Ramos (cell line): ENCODE results near the gene CDH13.

Experiments
- in situ Hi-C: fragments of 300-500 bp; cut with MboI; formaldehyde crosslinking; loops from one replicate; pipeline ENCODE4 v1.14.3; 2022; ENCODE audit warnings: low sequenced_read_pairs; ENCODE audit not compliant: unreplicated experiment

Gene CDH13

GRCh38 chr16:82626791-82627261 lies at the start of gene CDH13:
CDH13 (plus strand) TSS chr16:82626969.
- in situ Hi-C loops: loop anchor here (25.0 kb wide), 1 partner anchor 365 kb away; no protein-coding TSS in a partner anchor

GRCh38 chr16:82580298-82580890 lies 46.4 kb upstream of the CDH13 start:
- in situ Hi-C loops: no loop called here

GRCh38 chr16:82582975-82583374 lies 43.8 kb upstream of the CDH13 start:
- in situ Hi-C loops: no loop called here

GRCh38 chr16:82583422-82583821 lies 43.3 kb upstream of the CDH13 start:
- in situ Hi-C loops: no loop called here

GRCh38 chr16:82584553-82585152 lies 42.1 kb upstream of the CDH13 start:
- in situ Hi-C loops: no loop called here

- in situ Hi-C loops: no loop called here
Observed at GRCh38 chr16:82585675-82586074, 41.1 kb upstream of the CDH13 start.

GRCh38 chr16:82586130-82586529 lies 40.6 kb upstream of the CDH13 start:
- in situ Hi-C loops: no loop called here

- in situ Hi-C loops: no loop called here
Observed at GRCh38 chr16:82587289-82587688, 39.5 kb upstream of the CDH13 start.

- in situ Hi-C loops: no loop called here
Observed at GRCh38 chr16:82589407-82589806, 37.4 kb upstream of the CDH13 start.

GRCh38 chr16:82594114-82594513 lies 32.7 kb upstream of the CDH13 start:
- in situ Hi-C loops: no loop called here

- in situ Hi-C loops: no loop called here
Observed at GRCh38 chr16:82598771-82599170, 28.0 kb upstream of the CDH13 start.

GRCh38 chr16:82601989-82602640 lies 24.7 kb upstream of the CDH13 start:
- in situ Hi-C loops: no loop called here

GRCh38 chr16:82603784-82604411 lies 22.9 kb upstream of the CDH13 start:
- in situ Hi-C loops: no loop called here

GRCh38 chr16:82605076-82605475 lies 21.7 kb upstream of the CDH13 start:
- in situ Hi-C loops: no loop called here

GRCh38 chr16:82605863-82606620 lies 20.7 kb upstream of the CDH13 start:
- in situ Hi-C loops: no loop called here

- in situ Hi-C loops: no loop called here
Observed at GRCh38 chr16:82609140-82609539, 17.6 kb upstream of the CDH13 start.

GRCh38 chr16:82612263-82612662 lies 14.5 kb upstream of the CDH13 start:
- in situ Hi-C loops: no loop called here

GRCh38 chr16:82616356-82616755 lies 10.4 kb upstream of the CDH13 start:
- in situ Hi-C loops: no loop called here

GRCh38 chr16:82621781-82622180 lies 5.0 kb upstream of the CDH13 start:
- in situ Hi-C loops: no loop called here

- in situ Hi-C loops: no loop called here
Observed at GRCh38 chr16:82623241-82623640, 3.5 kb upstream of the CDH13 start.
